Measurements from ENCODE around the gene UBA52. TPM values are rescaled to one million over a fixed set of nuclear protein-coding genes. Genes with fewer than 3 reads are reported as not detected.

The UBA52 gene
- total and polyA plus RNA-seq, 2 of the 13 experiments (the other 11 are each of a cell fraction or from before 2014, with no cell fraction given), result 959 to 1,782 TPM

DNA sequence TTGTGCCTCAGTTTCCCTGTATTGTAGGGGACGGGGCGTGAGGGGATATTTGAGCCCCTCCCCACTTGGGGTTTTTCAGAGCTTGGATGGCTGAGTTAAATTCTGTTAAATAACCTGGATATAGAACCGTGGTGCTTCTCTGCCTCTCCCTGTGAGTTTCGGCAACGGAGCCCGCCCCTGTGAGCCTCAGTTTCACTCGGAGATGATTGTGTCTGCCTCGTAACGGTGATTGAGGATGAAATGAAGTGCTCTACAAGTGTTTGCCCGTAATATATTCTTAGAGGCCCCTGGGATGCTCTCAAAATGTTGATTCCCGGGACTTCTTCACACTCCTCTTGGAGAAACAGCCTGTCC is 13.5 kb upstream of the UBA52 start:
- BruUV-seq (replicated peaks), result TSS peak; percentile 75
- CTCF ChIA-PET (ENCODE audit: low intra/inter-chr PET ratio, low total read pairs), result no interaction called here

DNA sequence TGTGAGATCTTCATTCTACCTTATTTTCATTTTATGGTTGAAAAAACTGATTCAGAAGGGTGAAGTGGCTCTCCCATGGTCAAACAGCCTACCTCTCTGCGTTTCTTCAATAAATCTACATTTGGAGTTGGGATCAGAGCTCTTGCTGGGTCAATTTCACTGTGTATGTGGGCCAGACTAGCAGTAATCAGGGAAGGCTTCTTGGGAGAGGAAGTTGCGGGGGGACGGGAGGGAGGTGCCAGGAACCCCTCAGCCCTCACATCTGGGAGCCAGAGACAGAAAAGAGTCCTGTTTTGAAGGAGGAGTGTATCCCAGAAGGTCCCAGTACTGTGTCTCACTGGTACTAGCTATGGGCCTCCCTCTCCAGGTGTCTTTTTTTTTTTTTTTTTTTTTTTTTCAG is 13.1 kb upstream of the UBA52 start:
- Histone ChIP-seq H2AFZ (ENCODE audit: low read length) (no peak overlapping the region), H3K27ac (ENCODE audit: extremely low read length, insufficient read depth, low read length) (peak overlapping the region; percentile 50), H3K9me3 (ENCODE audit: low read length) (no peaks in the 10 kb centered on the region), H4K20me1 (ENCODE audit: insufficient read depth, low read length) (no peaks in the 10 kb centered on the region), H3K9ac (ENCODE audit: insufficient read depth, low read depth, low read length) (peak overlapping the region; percentile 81), H3K79me2 (ENCODE audit: insufficient read depth, low read length) (peaks cover 21% of the 10 kb centered on the region), H3K4me3 (replicated peaks in 1 of 3; ENCODE audit: insufficient read depth in 1 of 3, low read depth in 2 of 3, low read length in 3 of 3) (peak overlapping the region; percentile 69 to 90 (median 86)), H3K27me3 (ENCODE audit: control insufficient read depth in 1 of 2, insufficient read depth in 2 of 2, low read length in 2 of 2) (no peaks in the 10 kb centered on the region; a peak in 1 of 5 replicates), H3K4me2 (ENCODE audit: low read depth, low read length) (peak overlapping the region; percentile 83), H3K36me3 (replicated peaks in 1 of 2; ENCODE audit: control insufficient read depth in 1 of 2, insufficient read depth in 2 of 2, low read length in 2 of 2) (peaks cover 5 to 17% of the 10 kb centered on the region in 2 experiments; a peak in 4 of 5 replicates), H3K4me1 (ENCODE audit: insufficient read depth, low read length) (peaks cover 38% of the 10 kb centered on the region)
- BruUV-seq (replicated peaks), result no TSS peak
- CTCF ChIA-PET (ENCODE audit: low intra/inter-chr PET ratio, low total read pairs), result no interaction called here
- POLR2A ChIA-PET, result interaction anchor here (0.6 to 3.0 kb wide), 7 partner anchors 12 to 274 kb away, joined by 3 to 55 read pairs (median 13); partner anchors contain the start of genes ELL, REX1BD and UBA52
- FAIRE-seq (no peak), DNase-seq (ENCODE audit: low spot score) (no peak), ATAC-seq (no peak)
- TF ChIP-seq, protein P1, sequence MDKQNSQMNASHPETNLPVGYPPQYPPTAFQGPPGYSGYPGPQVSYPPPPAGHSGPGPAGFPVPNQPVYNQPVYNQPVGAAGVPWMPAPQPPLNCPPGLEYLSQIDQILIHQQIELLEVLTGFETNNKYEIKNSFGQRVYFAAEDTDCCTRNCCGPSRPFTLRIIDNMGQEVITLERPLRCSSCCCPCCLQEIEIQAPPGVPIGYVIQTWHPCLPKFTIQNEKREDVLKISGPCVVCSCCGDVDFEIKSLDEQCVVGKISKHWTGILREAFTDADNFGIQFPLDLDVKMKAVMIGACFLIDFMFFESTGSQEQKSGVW (CRISPR knock-in tag; IDR thresholded peaks at IDR 0.05; ENCODE audit: borderline replicate concordance), result 0 out of 2 replicates have a peak, but pooled peaks have one; percentile 40
- no peak for TF ChIP-seq U2AF2 (IDR thresholded peaks at IDR 0.05; ENCODE audit: low read depth, low read length)
- TF ChIP-seq, protein P2, sequence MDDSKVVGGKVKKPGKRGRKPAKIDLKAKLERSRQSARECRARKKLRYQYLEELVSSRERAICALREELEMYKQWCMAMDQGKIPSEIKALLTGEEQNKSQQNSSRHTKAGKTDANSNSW (CRISPR knock-in tag; IDR thresholded peaks at IDR 0.05; ENCODE audit: borderline replicate concordance), result no peak
- TF ChIP-seq POLR2AphosphoS2 (IDR thresholded peaks at IDR 0.05; ENCODE audit: low read depth, low read length), result no peak
- TF ChIP-seq ZBTB21 (CRISPR knock-in tag; IDR thresholded peaks at IDR 0.05), result no peak
- 0 out of 2 replicates have a peak, but pooled peaks have one; percentile 35 for TF ChIP-seq CENPX (CRISPR knock-in tag; IDR thresholded peaks at IDR 0.05)
- 49% methylated on average over 3 of the region's 3 CpGs for WGBS (ENCODE audit: low lambda C conversion rate)
- intact Hi-C loops (cut with micrococcal nuclease; ENCODE audit: unreplicated experiment), result no loop called here
- in situ Hi-C loops (cut with HindIII; ENCODE audit: extremely low pct_ligation_motif_present, low pct_unique_long_range_greater_than_20kb), result no loop called here

More for the DNA sequence above, 13.5 kb upstream of the UBA52 start:
- ATAC-seq, result peak; percentile 37; the same call in 2 of the 3 replicates
- no peaks in the 10 kb centered on the region for H4K20me1 ChIP-seq (ENCODE audit: insufficient read depth, low read length)
- H3K4me1 ChIP-seq (ENCODE audit: insufficient read depth, low read length), result peaks cover 43% of the 10 kb centered on the region
- peak overlapping the region; percentile 50 for H3K27ac ChIP-seq (ENCODE audit: extremely low read length, insufficient read depth, low read length)
- FAIRE-seq, result no peak
- peak overlapping the region; percentile 81 for H3K9ac ChIP-seq (ENCODE audit: insufficient read depth, low read depth, low read length)
- peak overlapping the region; percentile 69 to 90 (median 86) for H3K4me3 ChIP-seq (replicated peaks in 1 of 3; ENCODE audit: insufficient read depth in 1 of 3, low read depth in 2 of 3, low read length in 3 of 3)
- peaks cover 21% of the 10 kb centered on the region for H3K79me2 ChIP-seq (ENCODE audit: insufficient read depth, low read length)
- POLR2A ChIA-PET, result interaction anchor here (0.6 to 3.0 kb wide), 13 partner anchors 13 to 275 kb away, joined by 3 to 55 read pairs (median 7); partner anchors contain the start of genes ELL, REX1BD and UBA52
- DNase-seq (ENCODE audit: low spot score), result no peak
- TF ChIP-seq ARNT (IDR thresholded peaks at IDR 0.05) (no peak), ZNF256 (CRISPR knock-in tag; conservative IDR thresholded peaks at IDR 0.05) (0 out of 2 replicates have a peak, but pooled peaks have one; percentile 15), AGO2 (optimal IDR thresholded peaks at IDR 0.05; ENCODE audit: low read depth, low read length) (peak; percentile 0), KDM2A (CRISPR knock-in tag; IDR thresholded peaks at IDR 0.05; ENCODE audit: borderline replicate concordance, low read depth) (no peak)
- no peaks in the 10 kb centered on the region for H3K9me3 ChIP-seq (ENCODE audit: low read length)
- WGBS (ENCODE audit: low lambda C conversion rate), result 4% methylated on average over 11 of the region's 11 CpGs
- no peak overlapping the region for H2AFZ ChIP-seq (ENCODE audit: low read length)
- H3K4me2 ChIP-seq (ENCODE audit: low read depth, low read length), result peak overlapping the region; percentile 83
- intact Hi-C loops (cut with micrococcal nuclease; ENCODE audit: unreplicated experiment) (no loop called here), in situ Hi-C loops (cut with HindIII; ENCODE audit: extremely low pct_ligation_motif_present, low pct_unique_long_range_greater_than_20kb) (no loop called here)
- H3K36me3 ChIP-seq (replicated peaks in 1 of 2; ENCODE audit: control insufficient read depth in 1 of 2, insufficient read depth in 2 of 2, low read length in 2 of 2), result peaks cover 5 to 15% of the 10 kb centered on the region in 2 experiments; a peak in 4 of 5 replicates
- no peaks in the 10 kb centered on the region; a peak in 1 of 5 replicates for H3K27me3 ChIP-seq (ENCODE audit: control insufficient read depth in 1 of 2, insufficient read depth in 2 of 2, low read length in 2 of 2)
